Endothelial cell of umbilical vein (primary cell): Measurements from ENCODE around the gene ZNHIT3.

ENCODE experiments used
- CTCF ChIP-seq, 2 donors: IDR thresholded peaks; 1 replicate in 1 of 2; 2 replicates in 1 of 2; pipeline ENCODE4 v1.5.1; 2011; ENCODE audit warnings: low read length in 2 of 2, mild to moderate bottlenecking in 2 of 2, moderate library complexity in 2 of 2, control low read depth in 1 of 2, inconsistent platforms in 1 of 2, low read depth in 1 of 2; ENCODE audit not compliant: insufficient read depth in 1 of 2; ENCODE audit errors: extremely low read depth in 1 of 2
- EZH2 ChIP-seq: IDR thresholded peaks from 2 replicates; pipeline ENCODE4 v1.6.1; 2012; ENCODE audit warnings: borderline replicate concordance, low read depth, mild to moderate bottlenecking, moderate library complexity, low read length, inconsistent platforms; ENCODE audit not compliant: severe bottlenecking
- GATA2 ChIP-seq: IDR thresholded peaks from 2 replicates; pipeline ENCODE4 v1.7.0; 2011; ENCODE audit warnings: low read depth, mild to moderate bottlenecking, moderate library complexity, mixed read lengths, low read length; ENCODE audit not compliant: insufficient read length, insufficient read depth
- JUN ChIP-seq: IDR thresholded peaks from 2 replicates; pipeline ENCODE4 v1.6.1; 2011; ENCODE audit warnings: borderline replicate concordance, low read depth; ENCODE audit not compliant: insufficient read length, insufficient read depth
- MAX ChIP-seq: IDR thresholded peaks from 2 replicates; pipeline ENCODE4 v1.6.1; 2011; ENCODE audit not compliant: insufficient read depth, insufficient read length
- MYC ChIP-seq: IDR thresholded peaks from one replicate; pipeline ENCODE4 v1.6.1; 2011; ENCODE audit warnings: mild to moderate bottlenecking, low read depth, low read length
- POLR2A ChIP-seq: IDR thresholded peaks from 2 replicates; pipeline ENCODE4 v1.6.1; 2012; ENCODE audit warnings: low read depth, mild to moderate bottlenecking, control low read depth, low read length
- POLR2AphosphoS5 ChIP-seq: IDR thresholded peaks from 2 replicates; pipeline ENCODE4 v1.6.1; 2012; ENCODE audit warnings: low read depth, mild to moderate bottlenecking, control low read depth, low read length, moderate library complexity; ENCODE audit not compliant: insufficient read depth

GRCh38 chr17:36495076-36495578 lies 8.6 kb downstream of the ZNHIT3 start:
- TF ChIP-seq CTCF (IDR thresholded peaks at IDR 0.05; ENCODE audit: extremely low read depth in 1 of 2, insufficient read depth in 1 of 2, low read depth in 1 of 2, low read length in 2 of 2) (no peak), JUN (no peak), POLR2A (no peak), GATA2 (no peak), MAX (no peak), EZH2 (no peak), MYC (no peak), POLR2AphosphoS5 (no peak)
